HepG2 (cell line): ENCODE measurements around the gene MRPL48. TPM values are rescaled to one million over a fixed set of nuclear protein-coding genes. Genes with fewer than 3 reads are reported as not detected.
A peak's percentile ranks its signal among the peaks of the same experiment; 100 is the strongest.

ENCODE experiments used
- AFF4 ChIP-seq: sonication (generic); formaldehyde crosslinking; IDR thresholded peaks from 2 replicates; pipeline ENCODE4 v1.4.0; 2020; ENCODE audit warnings: missing genetic modification reagents
- ASH2L ChIP-seq: fragments of 300-600, 200-600 bp; sonication (generic); IDR thresholded peaks from 2 replicates; pipeline ENCODE4 v1.7.0; 2017; ENCODE audit warnings: low read depth, mild to moderate bottlenecking, moderate library complexity, mixed read lengths, low read length; ENCODE audit not compliant: insufficient read length
- BCL6 ChIP-seq: IDR thresholded peaks from 2 replicates; pipeline ENCODE4 v1.6.1; 2016; ENCODE audit warnings: missing genetic modification reagents, missing compliant biosample characterization
- CERS6 ChIP-seq: sonication (generic); formaldehyde crosslinking; IDR thresholded peaks from 2 replicates; pipeline ENCODE4 v1.5.0; 2020; ENCODE audit warnings: missing genetic modification reagents
- FIP1L1 ChIP-seq: fragments of 200-400 bp; formaldehyde crosslinking; IDR thresholded peaks from 2 replicates; pipeline ENCODE4 v1.6.1; 2018; ENCODE audit warnings: low read depth, mild to moderate bottlenecking, low read length, moderate library complexity, borderline replicate concordance; ENCODE audit not compliant: insufficient read depth
- HMG20A ChIP-seq: IDR thresholded peaks from 2 replicates; pipeline ENCODE4 v1.6.1; 2016; ENCODE audit warnings: borderline replicate concordance
- XBP1 ChIP-seq: sonication (generic); formaldehyde crosslinking; IDR thresholded peaks from 2 replicates; pipeline ENCODE4 v1.5.0; 2020; ENCODE audit warnings: missing genetic modification reagents
- ZHX2 ChIP-seq, 2 experiments: sonication (generic) in 1 of 2; formaldehyde crosslinking in 1 of 2; IDR thresholded peaks; 2 replicates each; pipeline versions ENCODE4 v1.6.1 to v1.9.0; 2014 to 2022; ENCODE audit warnings: antibody characterized with exemption in 1 of 2, borderline replicate concordance in 1 of 2, inconsistent platforms in 1 of 2, low read depth in 1 of 2, missing genetic modification reagents in 1 of 2
- ZNF574 ChIP-seq: sonication (generic); formaldehyde crosslinking; IDR thresholded peaks from 2 replicates; pipeline ENCODE4 v1.4.0; 2020; ENCODE audit warnings: missing genetic modification reagents
- ZNF614 ChIP-seq: IDR thresholded peaks from 2 replicates; pipeline ENCODE4 v1.6.1; 2018; ENCODE audit warnings: missing biosample characterization, missing genetic modification reagents, inconsistent platforms, borderline replicate concordance
- ZNF629 ChIP-seq: sonication (generic); formaldehyde crosslinking; conservative IDR thresholded peaks from 2 replicates; pipeline ENCODE4 v1.5.0; 2020; ENCODE audit warnings: missing genetic modification reagents
- ZNF747 ChIP-seq: sonication (generic); formaldehyde crosslinking; IDR thresholded peaks from 2 replicates; pipeline ENCODE4 v1.8.1; 2023; ENCODE audit warnings: missing genetic modification reagents, mild to moderate bottlenecking, borderline replicate concordance
- ZNF775 ChIP-seq: sonication (generic); formaldehyde crosslinking; IDR thresholded peaks from 2 replicates; pipeline ENCODE4 v1.4.0; 2020; ENCODE audit warnings: missing genetic modification reagents, mild to moderate bottlenecking, moderate library complexity, borderline replicate concordance
- polyA plus RNA-seq, 8 experiments: library from polyadenylated mRNA; depleted of rRNA in 3 of 8; stranded (reverse) in 7 of 8; unstranded in 1 of 8; fragments of >200 nt; fragmentation: Illumina TruSeq in 4 of 8; extraction: Trizol in 4 of 8; gene quantifications; 2 replicates each; pipeline versions ENCODE4 v1.2.1 to v1.2.3, GENCODE V29; 2011 to 2016; ENCODE audit warnings: low read depth in 4 of 8, missing spikeins in 1 of 8, mixed read lengths in 1 of 8; ENCODE audit not compliant: insufficient read depth in 1 of 8
- total RNA-seq, 5 experiments: library from RNA; depleted of rRNA; stranded (reverse); fragments of >200 nt; fragmentation: Illumina TruSeq; extraction: Trizol; gene quantifications; 2 replicates each; pipeline ENCODE4 v1.2.3, GENCODE V29; 2016; ENCODE audit warnings: low read depth in 1 of 5

The MRPL48 gene
- total and polyA plus RNA-seq, 2 of the 13 experiments (the other 11 are each of a cell fraction or from before 2014, with no cell fraction given), result 61.2 to 67.9 TPM

- TF ChIP-seq FIP1L1 (no peak), ZNF747 (CRISPR knock-in tag) (no peak), HMG20A (CRISPR knock-in tag) (no peak), ZNF574 (CRISPR knock-in tag) (peak; percentile 73), CERS6 (CRISPR knock-in tag) (no peak), ZNF775 (CRISPR knock-in tag) (no peak), BCL6 (CRISPR knock-in tag) (peak; percentile 21; the same call in 1 of the 2 replicates), ZNF614 (CRISPR knock-in tag) (peak; percentile 86; the same call in 1 of the 2 replicates), XBP1 (peak; percentile 79; the same call in 1 of the 2 replicates), ZHX2 (IDR thresholded peaks at IDR 0.05; ENCODE audit: low read depth) (peak; percentile 94), ZHX2 (CRISPR knock-in tag; IDR thresholded peaks at IDR 0.05; ENCODE audit: borderline replicate concordance) (no peak), ZNF629 (no peak), AFF4 (CRISPR knock-in tag) (no peak), ASH2L (peak; percentile 71)
Observed at GRCh38 chr11:73779084-73779902, 8.4 kb upstream of the MRPL48 start (continued).
